ENCODE results near the gene LNX2. TPM values are rescaled to one million over a fixed set of nuclear protein-coding genes. Genes with fewer than 3 reads are reported as not detected.
A peak's percentile ranks its signal among the peaks of the same experiment; 100 is the strongest.

The LNX2 gene
- total RNA-seq, 4 donors from 2014 or later: 10.2 to 14.1 (median 12.8) TPM

- H3K4me1 ChIP-seq: peaks cover 16 to 69% (median 68%) of the 10 kb centered on the region in 4 donors
- peaks cover 0 to 1% (median 0%) of the 10 kb centered on the region in 4 donors for H3K36me3 ChIP-seq
- H3K9me3 ChIP-seq: no peaks in the 10 kb centered on the region
- H3K27me3 ChIP-seq: no peaks in the 10 kb centered on the region
- H3K27ac ChIP-seq (replicated peaks in 1 of 4): peak overlapping the region; percentile 47 to 74 (median 60)
- 70% methylated on average over 5 of the region's 5 CpGs for WGBS
- DNase-seq (ENCODE audit: extremely low spot score): no peak
- H3K4me3 ChIP-seq: no peak overlapping the region
- intact Hi-C loops (cut with DNase I): no loop called here
- no peak for TF ChIP-seq POLR2AphosphoS5 (IDR thresholded peaks at IDR 0.05)
- no peak for TF ChIP-seq CTCF (IDR thresholded peaks at IDR 0.05)
- TF ChIP-seq POLR2A (IDR thresholded peaks at IDR 0.05; ENCODE audit: low read depth): no peak
- TF ChIP-seq EP300 (IDR thresholded peaks at IDR 0.05): no peak
These were observed 23.2 kb upstream of the LNX2 start for GRCh38 chr13:27643334-27644132.

- peak overlapping the region; percentile 49 to 74 (median 60) for H3K27ac ChIP-seq (replicated peaks in 1 of 4)
- no peak overlapping the region for H3K4me3 ChIP-seq
- no peak for DNase-seq (ENCODE audit: extremely low spot score)
- no peaks in the 10 kb centered on the region for H3K36me3 ChIP-seq
- peaks cover 21 to 85% (median 85%) of the 10 kb centered on the region in 4 donors for H3K4me1 ChIP-seq
- H3K27me3 ChIP-seq: no peaks in the 10 kb centered on the region
- H3K9me3 ChIP-seq: no peaks in the 10 kb centered on the region
- TF ChIP-seq CTCF (IDR thresholded peaks at IDR 0.05) (no peak), POLR2AphosphoS5 (IDR thresholded peaks at IDR 0.05) (no peak), EP300 (IDR thresholded peaks at IDR 0.05) (no peak), POLR2A (IDR thresholded peaks at IDR 0.05; ENCODE audit: low read depth) (no peak)
- intact Hi-C loops (cut with DNase I): no loop called here
- WGBS: 79% methylated on average over 4 of the region's 4 CpGs
These were observed 21.6 kb upstream of the LNX2 start for GRCh38 chr13:27641711-27642502.

- H3K27ac ChIP-seq (replicated peaks in 1 of 4): peak overlapping the region; percentile 63 to 74 (median 68)
- no peaks in the 10 kb centered on the region for H3K9me3 ChIP-seq
- no peak overlapping the region for H3K4me3 ChIP-seq
- no peaks in the 10 kb centered on the region for H3K36me3 ChIP-seq
- peaks cover 20 to 88% (median 83%) of the 10 kb centered on the region in 4 donors for H3K4me1 ChIP-seq
- DNase-seq (ENCODE audit: extremely low spot score): no peak
- no peaks in the 10 kb centered on the region for H3K27me3 ChIP-seq
- intact Hi-C loops (cut with DNase I): no loop called here
- no peak for TF ChIP-seq EP300 (IDR thresholded peaks at IDR 0.05)
- TF ChIP-seq CTCF (IDR thresholded peaks at IDR 0.05): no peak
- no peak for TF ChIP-seq POLR2AphosphoS5 (IDR thresholded peaks at IDR 0.05)
- no peak for TF ChIP-seq POLR2A (IDR thresholded peaks at IDR 0.05; ENCODE audit: low read depth)
These were observed 18.9 kb upstream of the LNX2 start for GRCh38 chr13:27639186-27639585.

- H3K36me3 ChIP-seq: no peaks in the 10 kb centered on the region
- H3K27me3 ChIP-seq: no peaks in the 10 kb centered on the region
- no peak overlapping the region for H3K4me3 ChIP-seq
- peaks cover 14 to 84% (median 80%) of the 10 kb centered on the region in 4 donors for H3K4me1 ChIP-seq
- H3K9me3 ChIP-seq: no peaks in the 10 kb centered on the region
- H3K27ac ChIP-seq (replicated peaks in 1 of 4): peak overlapping the region; percentile 63 to 74 (median 68)
- TF ChIP-seq CTCF (IDR thresholded peaks at IDR 0.05) (no peak), POLR2AphosphoS5 (IDR thresholded peaks at IDR 0.05) (no peak), EP300 (IDR thresholded peaks at IDR 0.05) (no peak), POLR2A (IDR thresholded peaks at IDR 0.05; ENCODE audit: low read depth) (no peak)
- no peak for DNase-seq (ENCODE audit: extremely low spot score)
- WGBS: 3% methylated on average over 2 of the region's 2 CpGs
- intact Hi-C loops (cut with DNase I): no loop called here
These were observed 18.2 kb upstream of the LNX2 start for GRCh38 chr13:27638521-27638920.
